B cell (primary cell): Measurements from ENCODE around the gene RAD9A. TPM values are rescaled to one million over a fixed set of nuclear protein-coding genes. Genes with fewer than 3 reads are reported as not detected.

Experiments
- ATAC-seq: fragments of 200-7000 bp; cut with Tn5 transposase; one replicate; pipeline ENCODE4 v1.10.0; 2021; ENCODE audit warnings: low read depth, mild to moderate bottlenecking, moderate number of reproducible peaks, moderate library complexity
- CTCF ChIA-PET: fragments of 350-600 bp; sonication (Branson Sonifier 250); formaldehyde crosslinking; loops from one replicate; lab custom pipeline; 2021; ENCODE audit warnings: antibody characterized with exemption, inconsistent platforms; lab: Charles Lee
- POLR2A ChIA-PET: fragments of 350-600 bp; sonication (Branson Sonifier 250); formaldehyde crosslinking; loops from one replicate; lab custom pipeline; 2021; ENCODE audit warnings: antibody characterized with exemption; lab: Charles Lee
- DNase-seq: peaks from one replicate; pipeline ENCODE4 v3.0.0; 2013
- H2AFZ ChIP-seq: 2 replicates; pipeline ENCODE4 v1.6.1; 2012; ENCODE audit warnings: mild to moderate bottlenecking, low read depth, low read length; ENCODE audit not compliant: insufficient read depth, poor library complexity, severe bottlenecking
- H3K27ac ChIP-seq, 2 donors: 1 replicate in 1 of 2; 2 replicates in 1 of 2; pipeline ENCODE4 v1.5.1; 2012 to 2013; ENCODE audit warnings: low read length in 2 of 2, mild to moderate bottlenecking in 2 of 2, moderate library complexity in 1 of 2
- H3K27me3 ChIP-seq, 4 experiments: fragments of 200-600 bp in 1 of 4; sonication (generic) in 1 of 4; replicated peaks in 1 of 4; 1 replicate in 2 of 4; 2 replicates in 2 of 4; pipeline versions ENCODE4 v1.6.1 to v1.7.0; 2013 to 2016; ENCODE audit warnings: low read length in 3 of 4, mild to moderate bottlenecking in 2 of 4, mixed read lengths in 1 of 4, moderate library complexity in 1 of 4; ENCODE audit not compliant: insufficient read depth in 4 of 4, control insufficient read depth in 3 of 4; ENCODE audit errors: control extremely low read depth in 1 of 4
- H3K36me3 ChIP-seq, 2 experiments: replicated peaks in 1 of 2; 1 replicate in 1 of 2; 2 replicates in 1 of 2; pipeline versions ENCODE4 v1.6.1 to v1.7.1; 2013; ENCODE audit warnings: low read length in 1 of 2; ENCODE audit not compliant: insufficient read depth in 2 of 2, control insufficient read depth in 1 of 2; ENCODE audit errors: control extremely low read depth in 1 of 2, extremely low read depth in 1 of 2
- H3K4me1 ChIP-seq, 2 donors: fragments of 200-600 bp in 1 of 2; sonication (generic) in 1 of 2; 1 replicate in 1 of 2; 2 replicates in 1 of 2; pipeline versions ENCODE4 v1.5.1 to v1.6.1; 2013 to 2017; ENCODE audit warnings: low read length in 2 of 2; ENCODE audit not compliant: control insufficient read depth in 2 of 2, insufficient read depth in 2 of 2
- H3K4me2 ChIP-seq: replicated peaks from 2 replicates; pipeline ENCODE3; 2012; ENCODE audit warnings: mild to moderate bottlenecking, low read depth, low read length; ENCODE audit not compliant: poor library complexity, severe bottlenecking
- H3K4me3 ChIP-seq, 5 experiments: fragments of 200-600 bp in 1 of 5; sonication (generic) in 1 of 5; 1 replicate in 3 of 5; 2 replicates in 2 of 5; pipeline versions ENCODE4 v1.5.1 to v1.7.0; 2011 to 2016; ENCODE audit warnings: low read length in 4 of 5, mild to moderate bottlenecking in 4 of 5, low read depth in 2 of 5, control low read depth in 1 of 5, moderate library complexity in 1 of 5; ENCODE audit not compliant: insufficient read depth in 1 of 5; ENCODE audit errors: control extremely low read depth in 1 of 5, extremely low read depth in 1 of 5
- H3K79me2 ChIP-seq: fragments of 200-600 bp; sonication (generic); one replicate; pipeline ENCODE4 v1.6.0; 2016; ENCODE audit warnings: low read length; ENCODE audit not compliant: control insufficient read depth, insufficient read depth
- H3K9ac ChIP-seq: fragments of 200-600 bp; sonication (generic); 2 replicates; pipeline ENCODE4 v1.6.1; 2017; ENCODE audit warnings: mild to moderate bottlenecking, low read length, moderate library complexity
- H3K9me3 ChIP-seq, 3 donors: one replicate each; pipeline versions ENCODE4 v1.6.1 to v1.7.1; 2013; ENCODE audit warnings: low read length in 2 of 3; ENCODE audit not compliant: control insufficient read depth in 2 of 3, insufficient read depth in 1 of 3; ENCODE audit errors: control extremely low read depth in 1 of 3
- H4K20me1 ChIP-seq: 2 replicates; pipeline ENCODE4 v1.6.0; 2012; ENCODE audit warnings: mild to moderate bottlenecking, low read length; ENCODE audit not compliant: insufficient read depth, control insufficient read depth, poor library complexity, severe bottlenecking
- H3K27ac Mint-ChIP-seq: one replicate; pipeline ENCODE4 v1.8.0; 2021; ENCODE audit warnings: mixed read lengths
- H3K27me3 Mint-ChIP-seq: one replicate; pipeline ENCODE4 v1.8.0; 2021; ENCODE audit warnings: mixed read lengths
- H3K4me1 Mint-ChIP-seq: one replicate; pipeline ENCODE4 v1.8.0; 2021; ENCODE audit warnings: mixed read lengths
- H3K4me3 Mint-ChIP-seq: one replicate; pipeline ENCODE4 v1.8.0; 2021; ENCODE audit warnings: mixed read lengths
- H3K9me3 Mint-ChIP-seq: one replicate; pipeline ENCODE4 v1.8.0; 2022; ENCODE audit warnings: mixed read lengths; ENCODE audit not compliant: insufficient read depth
- CTCF ChIP-seq: fragments of 200-600 bp; IDR thresholded peaks from one replicate; pipeline ENCODE4 v1.8.0; 2022; ENCODE audit warnings: antibody characterized with exemption, mild to moderate bottlenecking
- EZH2 ChIP-seq: IDR thresholded peaks from 2 replicates; pipeline ENCODE4 v1.6.1; 2012; ENCODE audit warnings: borderline replicate concordance, low read depth, mild to moderate bottlenecking, moderate library complexity, low read length; ENCODE audit not compliant: insufficient read depth, poor library complexity, severe bottlenecking
- WGBS: methylation state at CpG from one replicate; pipeline ENCODE4 v1.1.5; 2013; ENCODE audit warnings: missing lambda C conversion rate; ENCODE audit not compliant: insufficient coverage; 5-methylcytosine and 5-hydroxymethylcytosine counted together
- intact Hi-C: fragments of 100-400 bp; cut with micrococcal nuclease; formaldehyde crosslinking; loops from one replicate; pipeline ENCODE4 v1.10.0; 2022
- polyA plus RNA-seq: library from polyadenylated mRNA; depleted of rRNA; stranded (reverse); fragments of >200 nt; gene quantifications from 2 replicates; pipeline ENCODE4 v1.2.3, GENCODE V29; 2012
- total RNA-seq, 2 donors: library from RNA; stranded (reverse); fragments of 120-200 nt in 1 of 2; gene quantifications; 1 replicate in 1 of 2; 2 replicates in 1 of 2; pipeline versions ENCODE4 v1.2.3 to v1.2.4, GENCODE V29; 2013 to 2022

Gene RAD9A
- total and polyA plus RNA-seq, 2 donors (not counting 1 experiment from before 2014, with no cell fraction given), result 50.6 to 76.8 TPM

GRCh38 chr11:67400251-67400941 is 8.6 kb downstream of the RAD9A start:
- TF ChIP-seq EZH2, result no peak
- TF ChIP-seq CTCF, result no peak
- Histone ChIP-seq H3K4me2 (peak overlapping the region; percentile 97), H3K27ac (peak overlapping the region; percentile 52 to 75), H3K36me3 (peaks cover 2 to 55% of the 10 kb centered on the region in 2 experiments), H4K20me1 (peaks cover 75% of the 10 kb centered on the region), H2AFZ (no peak overlapping the region), H3K4me3 (peak overlapping the region; percentile 65 to 92 (median 85)), H3K9ac (peak overlapping the region; percentile 89), H3K27me3 (no peaks in the 10 kb centered on the region), H3K4me1 (peaks cover 44 to 68% of the 10 kb centered on the region in 2 donors), H3K79me2 (peaks cover 74% of the 10 kb centered on the region), H3K9me3 (peaks cover 0 to 2% (median 0%) of the 10 kb centered on the region in 3 donors)
- H3K27me3 Mint-ChIP-seq, result no peaks in the 10 kb centered on the region
- H3K9me3 Mint-ChIP-seq, result no peaks in the 10 kb centered on the region
- peak overlapping the region; percentile 81 for H3K27ac Mint-ChIP-seq
- POLR2A ChIA-PET, result interaction anchor here (0.6 to 6.8 kb wide), 20 partner anchors 9 to 230 kb away, joined by 3 to 195 read pairs (median 11); partner anchors contain the start of genes AIP, CARNS1, CDK2AP2 and CLCF1
- DNase-seq (no peak), ATAC-seq (no peak)
- H3K4me1 Mint-ChIP-seq, result peaks cover 60% of the 10 kb centered on the region
- CTCF ChIA-PET, result interaction anchor here (0.8 to 5.7 kb wide), 21 partner anchors 9 to 162 kb away, joined by 3 to 121 read pairs (median 12); partner anchors contain the start of genes AIP, CDK2AP2, PITPNM1 and POLD4
- peak overlapping the region; percentile 87 for H3K4me3 Mint-ChIP-seq
- intact Hi-C loops, result loop anchor here (10.0 kb wide), 1 partner anchor 184 kb away; the partner anchor contains the start of gene GSTP1
- WGBS, result 58% methylated on average over 22 of the region's 23 CpGs
